HCT116 (cell line): ENCODE results near the gene SPTLC3.

ENCODE experiments used
- EGR1 ChIP-seq: IDR thresholded peaks from 2 replicates; pipeline ENCODE4 v1.6.1; 2012; ENCODE audit warnings: low read depth
- EZH2 ChIP-seq: fragments of 200-600 bp; sonication (generic); IDR thresholded peaks from 2 replicates; pipeline ENCODE4 v1.6.1; 2017; ENCODE audit warnings: antibody characterized with exemption, mixed run types
- EZH2phosphoT487 ChIP-seq: fragments of 200-600 bp; IDR thresholded peaks from 2 replicates; pipeline ENCODE4 v1.6.1; 2018; ENCODE audit warnings: antibody characterized with exemption, borderline replicate concordance
- JUND ChIP-seq: IDR thresholded peaks from 2 replicates; pipeline ENCODE4 v1.6.1; 2012
- POLR2A ChIP-seq: IDR thresholded peaks from 2 replicates; pipeline ENCODE4 v1.7.0; 2011; ENCODE audit warnings: borderline replicate concordance; ENCODE audit not compliant: insufficient read depth, insufficient read length; ENCODE audit errors: extremely low read depth
- POLR2AphosphoS5 ChIP-seq: IDR thresholded peaks from 2 replicates; pipeline ENCODE4 v1.6.1; 2011; ENCODE audit warnings: mild to moderate bottlenecking, low read depth, low read length, moderate library complexity
- RAD21 ChIP-seq: IDR thresholded peaks from 2 replicates; pipeline ENCODE4 v1.6.1; 2012; ENCODE audit warnings: low read depth, mild to moderate bottlenecking
- YY1 ChIP-seq: IDR thresholded peaks from 2 replicates; pipeline ENCODE4 v1.6.1; 2011; ENCODE audit warnings: low read length, low read depth, moderate library complexity, mild to moderate bottlenecking; ENCODE audit not compliant: insufficient replicate concordance; ENCODE audit errors: extremely low read depth
- ZFX ChIP-seq: fragments of 450-650 bp; IDR thresholded peaks from 2 replicates; pipeline ENCODE4 v1.6.1; 2017
- ZNF274 ChIP-seq: fragments of 200-500 bp; sonication (Bioruptor generic); IDR thresholded peaks from 2 replicates; pipeline ENCODE4 v1.6.1; 2014; ENCODE audit warnings: mild to moderate bottlenecking, low read depth, low read length, inconsistent platforms
- TF ChIP-seq, protein P1 (sequence below), 3 experiments: fragments of 200-600 bp in 1 of 3; sonication (generic) in 1 of 3; IDR thresholded peaks in 2 of 3; conservative IDR thresholded peaks in 1 of 3; 2 replicates each; pipeline ENCODE4 v1.5.1; 2012 to 2017; ENCODE audit warnings: low read depth in 2 of 3, low read length in 2 of 3, antibody characterized with exemption in 1 of 3, borderline replicate concordance in 1 of 3, control low read depth in 1 of 3, mild to moderate bottlenecking in 1 of 3, mixed read lengths in 1 of 3, mixed run types in 1 of 3, moderate library complexity in 1 of 3; ENCODE audit not compliant: insufficient read depth in 1 of 3
- TF ChIP-seq, protein P2 (sequence below): IDR thresholded peaks from 2 replicates; pipeline ENCODE4 v1.6.1; 2012

DNA sequence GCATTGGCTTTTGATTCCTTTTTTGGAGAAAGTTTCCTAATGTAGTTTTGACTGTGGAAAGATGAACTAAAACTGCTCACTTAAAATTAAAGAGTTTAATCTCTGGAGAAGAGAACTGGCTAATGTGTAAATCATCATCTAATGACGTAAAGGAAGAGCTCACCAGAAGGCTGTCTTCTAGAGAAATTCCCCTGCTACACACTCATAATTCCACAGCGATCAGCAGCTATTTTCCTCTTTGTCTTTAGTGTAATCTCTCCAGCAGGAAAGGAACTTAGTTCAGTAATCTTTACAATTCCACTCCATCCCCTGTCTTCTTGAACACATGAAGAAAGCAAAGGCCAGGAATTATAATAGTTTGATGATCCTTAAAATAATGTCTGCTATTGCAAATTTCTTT lies 15.8 kb downstream of the SPTLC3 start:
- TF ChIP-seq, protein P1, sequence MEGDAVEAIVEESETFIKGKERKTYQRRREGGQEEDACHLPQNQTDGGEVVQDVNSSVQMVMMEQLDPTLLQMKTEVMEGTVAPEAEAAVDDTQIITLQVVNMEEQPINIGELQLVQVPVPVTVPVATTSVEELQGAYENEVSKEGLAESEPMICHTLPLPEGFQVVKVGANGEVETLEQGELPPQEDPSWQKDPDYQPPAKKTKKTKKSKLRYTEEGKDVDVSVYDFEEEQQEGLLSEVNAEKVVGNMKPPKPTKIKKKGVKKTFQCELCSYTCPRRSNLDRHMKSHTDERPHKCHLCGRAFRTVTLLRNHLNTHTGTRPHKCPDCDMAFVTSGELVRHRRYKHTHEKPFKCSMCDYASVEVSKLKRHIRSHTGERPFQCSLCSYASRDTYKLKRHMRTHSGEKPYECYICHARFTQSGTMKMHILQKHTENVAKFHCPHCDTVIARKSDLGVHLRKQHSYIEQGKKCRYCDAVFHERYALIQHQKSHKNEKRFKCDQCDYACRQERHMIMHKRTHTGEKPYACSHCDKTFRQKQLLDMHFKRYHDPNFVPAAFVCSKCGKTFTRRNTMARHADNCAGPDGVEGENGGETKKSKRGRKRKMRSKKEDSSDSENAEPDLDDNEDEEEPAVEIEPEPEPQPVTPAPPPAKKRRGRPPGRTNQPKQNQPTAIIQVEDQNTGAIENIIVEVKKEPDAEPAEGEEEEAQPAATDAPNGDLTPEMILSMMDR (IDR thresholded peaks at IDR 0.05 in 2 of 3, conservative IDR thresholded peaks at IDR 0.05 in 1 of 3; ENCODE audit: borderline replicate concordance in 1 of 3, insufficient read depth in 1 of 3, low read depth in 2 of 3, low read length in 2 of 3): no peak
- TF ChIP-seq POLR2AphosphoS5 (no peak), EZH2phosphoT487 (no peak), POLR2A (no peak), JUND (no peak), EZH2 (no peak), RAD21 (no peak), ZFX (no peak), EGR1 (no peak), ZNF274 (no peak), YY1 (no peak)
- TF ChIP-seq, protein P2, sequence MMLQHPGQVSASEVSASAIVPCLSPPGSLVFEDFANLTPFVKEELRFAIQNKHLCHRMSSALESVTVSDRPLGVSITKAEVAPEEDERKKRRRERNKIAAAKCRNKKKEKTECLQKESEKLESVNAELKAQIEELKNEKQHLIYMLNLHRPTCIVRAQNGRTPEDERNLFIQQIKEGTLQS: no peak
